Measurements from ENCODE around the gene PAQR9. TPM values are rescaled to one million over a fixed set of nuclear protein-coding genes. Genes with fewer than 3 reads are reported as not detected.

The PAQR9 gene
- polyA plus RNA-seq, 1 of the 3 experiments (the other 2 are of a cell fraction): 0.16 TPM

- Histone ChIP-seq H3K36me3 (replicated peaks in 1 of 2; ENCODE audit: control insufficient read depth in 1 of 2, insufficient read depth in 2 of 2, low read length in 1 of 2) (no peaks in the 10 kb centered on the region), H2AFZ (ENCODE audit: low read depth) (no peak overlapping the region), H3K9ac (no peak overlapping the region), H3K4me2 (no peak overlapping the region), H4K20me1 (ENCODE audit: insufficient read depth) (no peaks in the 10 kb centered on the region), H3K27me3 (ENCODE audit: insufficient read depth) (no peaks in the 10 kb centered on the region), H3K9me2 (no peaks in the 10 kb centered on the region), H3K4me1 (ENCODE audit: control insufficient read depth in 1 of 2, insufficient read depth in 2 of 2, low read depth in 1 of 2, low read length in 1 of 2) (no peaks in the 10 kb centered on the region), H3K27ac (ENCODE audit: low read depth in 2 of 2, low read length in 1 of 2) (no peak overlapping the region), H3F3A (replicated peaks; ENCODE audit: insufficient read depth) (peaks cover 3% of the 10 kb centered on the region), H3K9me3 (no peaks in the 10 kb centered on the region), H3K4me3 (ENCODE audit: low read depth in 2 of 2, low read length in 1 of 2) (no peak overlapping the region), H3K79me2 (ENCODE audit: insufficient read depth) (no peaks in the 10 kb centered on the region)
- 60% methylated on average over 3 of the region's 3 CpGs for WGBS (ENCODE audit: low lambda C conversion rate)
- TF ChIP-seq FOSL2 (IDR thresholded peaks at IDR 0.05; ENCODE audit: borderline replicate concordance, low read depth) (no peak), RCOR1 (IDR thresholded peaks at IDR 0.05; ENCODE audit: low read length) (no peak), NFIC (IDR thresholded peaks at IDR 0.05; ENCODE audit: borderline replicate concordance) (no peak), SIN3A (IDR thresholded peaks at IDR 0.05; ENCODE audit: borderline replicate concordance, low read depth, low read length) (no peak), EZH2phosphoT487 (IDR thresholded peaks at IDR 0.05; ENCODE audit: borderline replicate concordance, low read depth) (no peak), YY1 (IDR thresholded peaks at IDR 0.05; ENCODE audit: low read depth) (no peak), SMC3 (IDR thresholded peaks at IDR 0.05; ENCODE audit: low read depth, low read length) (no peak), RXRA (IDR thresholded peaks at IDR 0.05; ENCODE audit: borderline replicate concordance, low read depth) (no peak), TEAD4 (IDR thresholded peaks at IDR 0.05; ENCODE audit: borderline replicate concordance, insufficient read depth) (no peak), CHD2 (IDR thresholded peaks at IDR 0.05; ENCODE audit: low read length, partially characterized antibody) (no peak), RAD21 (IDR thresholded peaks at IDR 0.05; ENCODE audit: low read length) (no peak), POLR2AphosphoS5 (IDR thresholded peaks at IDR 0.05; ENCODE audit: low read depth, low read length) (no peak), FOXJ3 (CRISPR knock-in tag; IDR thresholded peaks at IDR 0.05) (no peak), JUND (IDR thresholded peaks at IDR 0.05) (no peak), EP300 (IDR thresholded peaks at IDR 0.05; ENCODE audit: borderline replicate concordance in 1 of 2, low read depth in 1 of 2, low read length in 1 of 2) (no peak), TCF12 (IDR thresholded peaks at IDR 0.05) (no peak), GABPA (IDR thresholded peaks at IDR 0.05; ENCODE audit: low read depth) (no peak), MEF2A (IDR thresholded peaks at IDR 0.05; ENCODE audit: borderline replicate concordance, low read depth) (no peak)
- ChIA-PET CTCF (no interaction called here), POLR2A (no interaction called here)
- DNase-seq: no peak
These were observed 10.0 kb downstream of the PAQR9 start for GRCh38 chr3:142953443-142953842.

GRCh38 chr3:142952272-142953193 lies 10.9 kb downstream of the PAQR9 start:
- H3K9me3 ChIP-seq: no peaks in the 10 kb centered on the region
- H3K4me2 ChIP-seq: no peak overlapping the region
- H3K79me2 ChIP-seq (ENCODE audit: insufficient read depth): no peaks in the 10 kb centered on the region
- no peaks in the 10 kb centered on the region for H3F3A ChIP-seq (replicated peaks; ENCODE audit: insufficient read depth)
- ChIA-PET POLR2A (no interaction called here), CTCF (no interaction called here)
- WGBS (ENCODE audit: low lambda C conversion rate): 55% methylated on average over 5 of the region's 8 CpGs
- no peaks in the 10 kb centered on the region for H3K9me2 ChIP-seq
- TF ChIP-seq SMC3 (IDR thresholded peaks at IDR 0.05; ENCODE audit: low read depth, low read length): no peak
- TF ChIP-seq NFIC (IDR thresholded peaks at IDR 0.05; ENCODE audit: borderline replicate concordance): no peak
- TF ChIP-seq TAF1 (IDR thresholded peaks at IDR 0.05; ENCODE audit: borderline replicate concordance, low read depth, low read length): no peak
- TF ChIP-seq FOSL2 (IDR thresholded peaks at IDR 0.05; ENCODE audit: borderline replicate concordance, low read depth): no peak
- no peak for TF ChIP-seq RCOR1 (IDR thresholded peaks at IDR 0.05; ENCODE audit: low read length)
- no peak for TF ChIP-seq MXI1 (IDR thresholded peaks at IDR 0.05; ENCODE audit: low read depth, low read length)
- no peak for DNase-seq
- no peak overlapping the region for H3K9ac ChIP-seq
- H4K20me1 ChIP-seq (ENCODE audit: insufficient read depth): no peaks in the 10 kb centered on the region
- no peaks in the 10 kb centered on the region for H3K36me3 ChIP-seq (replicated peaks in 1 of 2; ENCODE audit: control insufficient read depth in 1 of 2, insufficient read depth in 2 of 2, low read length in 1 of 2)
- H3K27ac ChIP-seq (ENCODE audit: low read depth in 2 of 2, low read length in 1 of 2): no peak overlapping the region
- no peak overlapping the region for H2AFZ ChIP-seq (ENCODE audit: low read depth)
- no peaks in the 10 kb centered on the region for H3K27me3 ChIP-seq (ENCODE audit: insufficient read depth)
- H3K4me3 ChIP-seq (ENCODE audit: low read depth in 2 of 2, low read length in 1 of 2): no peak overlapping the region
- H3K4me1 ChIP-seq (ENCODE audit: control insufficient read depth in 1 of 2, insufficient read depth in 2 of 2, low read depth in 1 of 2, low read length in 1 of 2): peaks cover 0 to 6% of the 10 kb centered on the region in 2 experiments; a peak in 1 of 4 replicates

Measured in SK-N-SH (cell line).